Fibroblast of skin of left quadriceps (primary cell): ENCODE data around the gene SARS1.
A peak's percentile ranks its signal among the peaks of the same experiment; 100 is the strongest.
"Not testable (repeated sequence)": the region's sequence is repeated elsewhere in the genome, so short reads cannot be mapped to it uniquely, and the experiment has no call there.

Source experiments
- DNase-seq, 2 experiments: peaks; one replicate each; pipeline ENCODE4 v3.0.0-alpha.2; 2013; ENCODE audit warnings: low read depth in 2 of 2

Gene SARS1

DNA sequence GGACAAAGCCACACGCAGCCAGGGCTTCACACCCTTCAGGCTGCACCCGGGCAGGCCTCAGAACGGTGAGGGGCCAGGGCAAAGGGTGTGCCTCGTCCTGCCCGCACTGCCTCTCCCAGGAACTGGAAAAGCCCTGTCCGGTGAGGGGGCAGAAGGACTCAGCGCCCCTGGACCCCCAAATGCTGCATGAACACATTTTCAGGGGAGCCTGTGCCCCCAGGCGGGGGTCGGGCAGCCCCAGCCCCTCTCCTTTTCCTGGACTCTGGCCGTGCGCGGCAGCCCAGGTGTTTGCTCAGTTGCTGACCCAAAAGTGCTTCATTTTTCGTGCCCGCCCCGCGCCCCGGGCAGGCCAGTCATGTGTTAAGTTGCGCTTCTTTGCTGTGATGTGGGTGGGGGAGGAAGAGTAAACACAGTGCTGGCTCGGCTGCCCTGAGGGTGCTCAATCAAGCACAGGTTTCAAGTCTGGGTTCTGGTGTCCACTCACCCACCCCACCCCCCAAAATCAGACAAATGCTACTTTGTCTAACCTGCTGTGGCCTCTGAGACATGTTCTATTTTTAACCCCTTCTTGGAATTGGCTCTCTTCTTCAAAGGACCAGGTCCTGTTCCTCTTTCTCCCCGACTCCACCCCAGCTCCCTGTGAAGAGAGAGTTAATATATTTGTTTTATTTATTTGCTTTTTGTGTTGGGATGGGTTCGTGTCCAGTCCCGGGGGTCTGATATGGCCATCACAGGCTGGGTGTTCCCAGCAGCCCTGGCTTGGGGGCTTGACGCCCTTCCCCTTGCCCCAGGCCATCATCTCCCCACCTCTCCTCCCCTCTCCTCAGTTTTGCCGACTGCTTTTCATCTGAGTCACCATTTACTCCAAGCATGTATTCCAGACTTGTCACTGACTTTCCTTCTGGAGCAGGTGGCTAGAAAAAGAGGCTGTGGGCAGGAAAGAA lies 61.1 kb downstream of the SARS1 start:
- DNase-seq = no peak

DNA sequence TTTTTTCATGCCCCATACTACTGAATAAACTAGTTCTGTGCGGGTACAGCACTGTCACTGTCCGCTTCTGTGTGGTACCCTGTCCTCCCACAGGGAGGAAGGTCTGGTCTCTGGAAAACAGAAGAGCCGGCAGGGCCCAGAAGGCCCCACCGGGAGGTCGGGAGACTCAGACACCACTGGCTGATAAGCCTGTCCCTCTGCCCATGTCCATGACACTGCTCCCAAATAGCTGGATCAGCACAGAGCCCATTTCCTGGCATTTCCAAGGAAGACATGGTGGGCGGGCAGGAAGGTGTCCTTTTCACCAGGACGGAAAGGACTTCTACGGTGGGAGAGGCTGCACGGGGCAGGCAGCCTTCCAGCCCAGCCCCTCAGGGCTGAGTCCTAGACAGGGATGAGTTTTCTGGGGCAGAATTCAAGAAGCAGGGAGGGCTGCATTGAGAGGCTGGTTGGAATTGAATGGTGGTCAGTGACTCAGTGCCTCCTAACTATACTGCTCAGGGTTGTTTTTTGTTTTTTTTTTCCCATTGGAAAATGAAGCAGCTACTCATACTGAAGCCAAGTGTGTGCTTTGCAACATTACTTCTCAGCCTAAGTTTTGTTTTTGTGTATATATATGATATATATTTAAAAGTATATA lies 62.1 kb downstream of the SARS1 start:
- no peak for DNase-seq

DNA sequence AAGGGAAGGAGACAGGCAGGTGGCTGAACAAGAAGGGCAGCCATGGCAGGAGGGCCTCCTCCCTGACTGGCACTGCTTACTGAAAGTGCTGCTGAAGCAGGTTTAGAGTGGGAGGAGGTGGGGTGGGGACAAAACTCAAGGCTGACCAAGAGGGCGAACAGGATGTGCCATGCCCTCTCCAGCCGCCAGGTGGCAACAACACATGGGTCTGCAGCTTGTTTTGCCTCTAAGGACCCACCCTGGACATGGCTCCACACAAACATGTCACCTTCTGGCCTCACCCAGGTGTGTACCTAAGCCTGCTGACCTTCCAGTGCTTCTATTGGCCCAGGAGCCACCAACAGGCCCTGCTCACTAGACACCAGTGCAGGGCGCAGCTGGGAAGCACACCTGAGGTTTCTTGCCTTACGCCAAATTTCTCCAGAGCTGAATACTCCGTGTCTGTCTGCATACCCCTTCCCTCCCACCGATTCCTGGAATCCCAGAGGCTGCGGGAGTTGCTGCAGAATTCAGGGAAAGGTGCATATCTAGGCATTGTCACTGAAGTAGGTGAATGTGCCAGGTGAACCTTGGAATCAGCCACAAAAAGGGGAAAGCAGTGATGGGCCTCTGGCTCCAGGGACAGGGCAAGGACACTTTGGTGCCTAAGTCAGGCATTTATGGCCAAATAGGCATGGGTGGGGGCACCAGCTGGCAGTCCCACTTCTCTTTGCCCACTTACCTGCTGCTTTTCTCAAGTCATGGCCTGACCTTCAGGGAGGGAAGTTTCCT lies 63.9 kb downstream of the SARS1 start:
- DNase-seq = no peak

DNA sequence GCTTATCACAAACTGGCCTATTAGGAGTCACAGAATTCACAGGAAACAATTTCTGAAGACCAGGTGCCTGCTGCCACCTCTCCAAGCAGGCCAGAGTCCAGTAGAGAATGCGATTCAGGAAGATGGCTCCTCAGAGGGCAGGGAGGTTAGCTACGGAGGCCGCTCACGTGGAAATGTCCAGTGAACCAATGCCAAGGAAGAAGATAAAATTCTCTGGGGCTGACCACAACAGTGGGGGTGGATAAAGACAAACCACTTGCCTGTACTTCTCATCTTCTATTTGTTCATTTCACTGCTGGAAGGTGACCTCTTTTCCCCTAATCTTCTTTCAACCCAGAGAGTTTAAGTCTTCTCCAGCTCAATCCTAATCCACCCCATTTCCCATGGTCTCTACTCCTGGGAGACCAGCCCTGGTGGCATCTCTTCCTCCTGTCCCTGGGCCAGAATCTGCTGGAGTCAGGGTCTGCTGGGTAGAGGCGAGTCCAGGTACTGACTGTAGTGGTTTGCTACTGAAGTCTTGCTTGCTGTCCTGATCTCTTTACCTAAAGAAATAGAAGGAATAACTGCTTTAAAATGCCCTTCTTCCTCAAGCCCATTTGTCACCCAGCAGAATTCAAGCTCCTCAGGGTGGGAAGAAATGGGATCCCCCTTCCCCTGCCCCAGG lies 66.0 kb downstream of the SARS1 start:
- DNase-seq = no peak

DNA sequence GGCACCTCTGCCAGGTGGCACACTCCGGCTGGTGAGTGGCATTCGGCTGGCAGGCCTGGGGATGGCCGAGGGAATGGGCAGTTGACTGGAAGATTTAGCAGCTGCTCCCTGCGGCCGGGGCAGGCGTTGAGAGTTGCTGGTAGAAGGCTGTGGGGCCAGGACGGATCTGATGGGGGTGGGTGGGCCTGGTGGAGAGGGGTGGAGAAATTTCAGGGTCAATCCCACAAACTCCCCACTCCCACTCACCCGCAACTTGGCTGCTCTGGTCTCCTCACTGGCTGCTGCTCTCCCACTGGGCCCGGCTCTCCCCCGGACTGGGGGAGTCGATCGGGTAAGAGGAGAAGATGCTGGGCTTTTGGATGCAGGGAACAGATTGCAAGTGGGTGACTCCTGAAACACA lies 67.1 kb downstream of the SARS1 start:
- DNase-seq = no peak

DNA sequence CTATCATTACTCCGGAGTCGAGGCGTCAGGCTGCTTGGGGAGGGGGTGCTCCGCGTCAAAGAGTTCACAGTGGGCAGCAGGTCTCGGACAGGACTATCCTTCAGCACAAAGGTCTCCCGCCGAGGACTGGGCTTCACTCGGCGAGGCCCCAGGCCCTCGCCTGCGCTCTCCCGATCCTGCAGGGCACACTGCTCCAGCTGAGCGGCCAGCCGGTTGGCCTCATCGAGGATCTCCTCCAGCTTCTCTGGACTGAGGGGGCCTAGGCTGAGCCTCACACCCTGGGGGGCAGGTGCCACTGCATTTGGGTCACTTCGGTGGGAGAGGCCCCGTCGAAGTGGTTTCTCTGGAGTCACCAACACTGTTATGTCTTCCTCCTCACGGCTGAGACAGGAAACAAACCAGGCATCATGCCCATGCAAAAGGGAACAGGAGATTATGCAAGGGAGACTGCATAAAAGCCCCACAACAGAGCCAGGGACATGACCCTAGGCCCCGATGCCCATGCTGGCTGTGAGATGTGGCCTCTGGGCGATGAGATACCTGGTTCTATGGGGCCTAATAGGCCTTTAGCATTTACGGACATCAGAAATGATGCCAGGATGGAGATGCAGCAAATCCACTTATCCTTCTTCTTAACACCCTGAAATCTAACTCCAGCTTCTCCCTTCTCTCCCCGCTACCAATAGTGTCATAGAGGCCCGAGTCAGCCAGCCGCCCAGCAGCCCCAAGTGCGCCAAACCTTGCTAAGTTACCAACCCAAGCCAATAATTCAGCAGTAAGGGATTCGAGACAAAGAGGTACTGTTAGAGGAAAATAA lies 68.2 kb downstream of the SARS1 start:
- DNase-seq = no peak

DNA sequence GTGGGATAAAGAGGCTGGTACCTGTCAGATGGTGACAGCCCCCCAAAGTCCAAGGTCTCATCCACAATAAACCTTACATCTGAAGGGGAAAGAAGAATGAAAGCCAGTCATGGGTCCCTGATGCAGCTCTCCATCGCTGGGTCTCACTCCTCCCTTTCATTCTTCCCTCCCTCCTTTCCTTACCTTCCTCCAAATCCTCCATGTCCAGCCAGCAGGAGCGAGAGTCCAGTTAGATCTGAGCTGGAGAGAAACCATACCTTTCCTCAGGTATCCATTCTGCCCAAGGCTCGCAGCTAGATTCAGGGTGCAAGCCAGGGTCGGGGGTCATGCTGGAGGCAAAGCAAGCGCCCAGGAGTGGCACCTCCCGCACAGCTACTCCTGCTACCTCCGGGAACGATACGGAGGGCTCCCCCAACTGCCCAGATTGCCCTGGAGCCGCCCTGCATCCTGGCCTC lies 68.8 kb downstream of the SARS1 start:
- DNase-seq = no peak

DNA sequence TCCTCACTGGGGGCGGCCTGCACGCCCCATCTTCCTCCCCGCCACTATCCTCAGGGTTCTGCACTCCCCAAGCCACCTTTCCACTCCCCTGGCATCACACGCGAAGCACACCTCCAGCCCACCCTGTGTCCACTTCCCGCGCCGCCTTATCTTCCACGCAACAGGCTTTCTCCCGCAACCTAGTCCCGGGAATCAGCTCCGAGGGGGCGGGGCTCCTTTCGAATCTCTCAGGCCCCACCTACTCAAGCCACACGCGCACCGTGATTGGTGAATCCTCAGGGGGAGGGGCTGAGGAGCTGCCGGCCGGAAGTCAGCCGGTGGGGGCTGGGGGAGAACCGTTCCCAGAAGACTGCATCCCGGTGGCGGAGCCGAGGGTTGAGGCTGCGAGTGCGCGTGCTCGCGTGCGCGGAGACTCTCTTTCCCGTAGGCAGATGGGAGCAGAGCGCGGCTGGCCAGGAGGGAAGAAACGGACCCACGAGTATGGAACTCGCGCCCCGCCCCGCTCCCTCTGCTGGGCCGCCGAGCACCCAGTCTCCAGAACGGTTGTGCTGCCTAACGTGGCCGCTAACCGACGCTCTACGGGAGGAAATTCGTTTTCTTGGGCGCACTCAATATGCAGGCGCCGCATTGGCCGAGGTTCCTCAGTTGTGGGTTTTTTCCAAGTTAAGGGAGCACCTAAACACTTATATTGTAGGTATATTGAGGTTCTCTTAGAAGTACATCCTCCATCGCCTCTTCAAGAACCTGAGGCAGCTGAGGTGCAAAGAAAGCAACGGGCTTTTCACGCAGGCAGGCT lies 69.4 kb downstream of the SARS1 start, which contains the start of gene PSRC1:
PSRC1 (minus strand) TSS at position 194 of the 796 bp plus-strand sequence.
- peak; percentile 93 to 94 for DNase-seq

DNA sequence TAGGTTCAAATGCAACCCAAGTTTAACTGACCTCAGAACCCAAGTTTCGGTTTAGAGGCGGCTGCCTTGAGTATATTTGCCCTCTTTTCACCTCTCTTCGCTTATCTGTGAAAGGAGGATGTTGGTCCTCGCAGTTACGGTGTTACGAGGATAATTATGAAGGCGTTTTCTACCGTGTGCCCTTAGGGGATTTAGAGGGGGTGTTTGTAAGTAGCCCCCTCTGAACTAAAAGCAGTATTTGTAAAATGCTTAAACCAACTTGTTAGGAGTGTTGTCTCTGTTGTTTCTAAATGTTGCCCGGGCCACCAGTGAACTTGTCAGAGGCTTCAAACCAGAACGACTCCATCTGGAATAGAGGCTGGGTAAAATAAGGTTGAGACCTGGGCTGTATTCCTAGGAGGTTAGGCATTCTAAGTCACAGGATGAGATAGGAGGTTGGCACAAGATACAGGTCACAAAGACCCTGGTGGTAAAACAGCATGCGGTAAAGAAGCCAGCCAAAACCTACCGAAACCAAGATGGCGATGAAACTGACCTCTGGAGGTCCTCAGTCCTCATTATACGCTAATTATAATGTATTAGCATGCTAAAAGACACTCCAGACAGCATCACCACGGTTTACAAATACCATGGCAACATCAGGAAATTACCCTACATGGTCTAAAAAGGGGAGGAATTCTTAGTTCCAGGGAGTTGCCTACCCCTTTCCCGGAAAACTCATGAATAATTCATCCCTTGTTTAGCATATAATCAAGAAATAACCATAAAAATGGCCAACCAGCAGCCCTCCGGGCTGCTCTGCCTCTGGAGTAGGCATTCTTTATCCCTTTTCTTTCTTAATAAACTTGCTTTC lies 70.3 kb downstream of the SARS1 start:
- no peak for DNase-seq

DNA sequence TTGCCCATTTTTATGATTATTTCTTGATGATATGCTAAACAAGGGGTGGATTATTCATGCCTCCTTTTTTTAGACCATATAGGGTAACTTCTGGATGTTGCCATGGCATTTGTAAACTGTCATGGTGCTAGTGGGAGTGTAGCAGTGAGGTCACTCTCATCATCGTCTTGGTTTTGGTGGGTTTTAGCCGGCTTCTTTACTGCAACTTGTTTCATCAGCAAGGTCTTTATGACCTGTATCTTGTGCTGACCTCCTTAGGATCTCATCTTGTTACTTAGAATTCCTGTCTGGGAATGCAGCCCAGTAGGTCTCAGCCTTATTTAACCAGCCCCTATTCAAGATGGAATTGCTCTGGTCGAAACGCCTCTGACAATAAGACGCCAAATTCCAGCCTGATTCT lies 73.0 kb downstream of the SARS1 start:
- DNase-seq = not testable (repeated sequence)
